G401.6 (cell line): ENCODE data around the gene IFITM5.

Experiments used
- FAIRE-seq: peaks from 2 replicates; lab custom pipeline; 2012; peaks lifted over from hg19 to GRCh38; lab: Jason Lieb, UNC

The IFITM5 gene

GRCh38 chr11:259413-259812 is 39.9 kb downstream of the IFITM5 start:
- FAIRE-seq, result no peak

GRCh38 chr11:257766-258493 is 41.4 kb downstream of the IFITM5 start:
- FAIRE-seq, result no peak

DNA sequence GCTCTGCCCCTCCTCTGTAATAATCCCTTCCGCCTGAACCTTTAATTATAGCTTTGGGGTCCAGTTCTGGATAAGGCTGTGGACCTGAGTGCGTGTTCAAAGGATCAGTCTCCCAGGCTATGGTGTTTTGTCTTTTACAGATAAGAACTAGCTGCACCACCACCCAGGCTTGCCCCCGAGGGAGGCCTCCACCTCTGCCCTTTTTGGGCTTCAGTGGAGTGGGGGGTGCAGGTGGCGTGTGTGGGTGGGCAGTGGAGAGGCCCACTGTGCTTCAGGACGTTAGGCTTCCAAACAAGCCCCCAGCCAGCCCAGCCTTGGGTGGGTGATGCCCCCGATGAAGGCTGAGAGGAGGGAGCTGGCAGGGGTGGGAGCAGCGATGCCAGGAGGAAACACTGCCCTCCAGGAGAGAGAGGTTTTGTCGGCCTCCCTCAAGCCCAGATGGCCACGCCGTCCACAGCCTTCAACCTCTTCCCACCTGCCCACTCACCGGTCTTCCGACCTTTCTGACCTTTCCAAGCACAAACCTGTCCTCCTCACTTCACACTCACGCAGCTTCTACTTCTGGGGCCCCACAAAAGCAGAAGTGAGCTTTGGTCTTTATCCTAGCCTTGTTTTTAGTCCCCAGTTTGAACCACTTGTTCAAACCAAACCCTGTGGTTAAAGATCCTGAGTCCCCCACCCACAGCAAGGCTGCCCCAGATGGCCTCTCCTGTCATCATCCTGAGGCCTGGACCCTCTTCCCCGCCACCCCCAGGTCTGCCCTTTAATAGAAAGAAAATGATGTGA is 42.2 kb downstream of the IFITM5 start:
- FAIRE-seq, result no peak

DNA sequence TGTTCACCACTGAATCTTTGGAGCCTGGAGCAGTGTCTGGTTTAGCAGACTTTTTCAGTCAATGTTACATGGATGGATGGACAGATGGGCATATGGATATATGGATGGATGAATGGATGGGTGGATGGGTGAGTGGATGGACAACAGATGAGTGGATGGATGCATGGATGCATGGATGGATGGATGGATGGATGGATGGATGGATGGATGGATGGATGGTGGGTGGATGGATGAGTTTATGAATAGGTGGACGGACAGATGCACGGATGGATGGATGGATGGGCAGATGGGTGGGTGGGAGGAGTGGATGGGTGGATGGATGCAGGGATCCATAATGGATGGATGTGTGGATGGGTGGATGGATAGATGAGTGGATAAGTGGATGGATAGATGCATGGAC is 43.5 kb downstream of the IFITM5 start:
- no peak for FAIRE-seq

- peak; percentile 33 for FAIRE-seq
These were observed 44.1 kb downstream of the IFITM5 start for GRCh38 chr11:255176-255575.

DNA sequence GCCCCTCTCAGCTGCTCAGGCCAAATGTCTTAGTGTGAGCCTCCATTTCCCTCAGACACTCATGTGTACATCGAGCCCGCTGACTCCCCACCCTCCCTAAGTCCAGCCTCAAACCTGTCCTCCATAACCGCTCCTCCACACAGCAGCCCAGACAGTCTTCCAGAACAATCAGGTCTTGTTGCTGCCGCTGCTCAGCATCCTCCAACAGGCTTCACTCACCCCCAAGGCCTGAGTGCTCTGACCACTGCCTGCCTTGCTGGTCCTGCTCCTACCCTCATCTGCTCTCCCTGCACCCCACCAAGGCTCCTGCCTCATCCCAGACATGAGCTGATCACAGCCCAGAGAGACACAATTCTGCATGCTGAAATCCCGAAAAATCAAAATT is 45.4 kb downstream of the IFITM5 start:
- FAIRE-seq, result no peak

DNA sequence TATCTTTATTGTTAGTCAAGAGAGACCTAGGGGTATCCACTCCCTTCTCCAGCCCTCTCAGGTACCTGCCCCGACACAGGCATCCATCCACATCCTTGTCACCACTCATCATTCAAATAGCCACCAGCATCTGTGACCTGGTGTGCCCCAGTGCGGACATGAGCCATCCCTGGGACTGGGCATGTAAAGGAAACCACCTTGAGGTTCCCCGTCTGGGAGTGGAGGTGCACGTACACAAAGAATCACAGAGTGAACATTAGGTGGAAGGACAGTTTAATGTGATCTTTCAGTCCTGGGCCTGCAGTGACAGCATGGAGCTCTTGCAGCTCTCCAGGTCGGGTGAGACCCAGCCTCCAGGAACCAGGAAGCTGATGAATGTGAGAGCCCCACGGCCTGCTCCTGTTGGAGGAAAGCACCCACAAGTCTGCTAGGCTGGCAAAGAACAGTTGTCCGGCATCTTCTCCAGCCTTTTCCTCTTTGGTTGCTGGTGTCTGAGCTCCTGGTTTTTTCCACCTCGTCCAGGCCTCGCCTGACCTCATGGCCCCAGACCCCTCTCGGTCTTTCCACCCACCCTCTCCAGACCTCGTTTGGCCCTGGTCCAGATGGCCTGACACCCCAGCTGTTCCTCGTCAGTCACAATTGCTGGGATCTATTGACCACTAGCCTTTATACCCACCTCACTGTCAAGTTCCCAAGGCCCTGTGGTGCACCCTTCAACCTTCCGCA is 46.0 kb downstream of the IFITM5 start:
- no peak for FAIRE-seq

DNA sequence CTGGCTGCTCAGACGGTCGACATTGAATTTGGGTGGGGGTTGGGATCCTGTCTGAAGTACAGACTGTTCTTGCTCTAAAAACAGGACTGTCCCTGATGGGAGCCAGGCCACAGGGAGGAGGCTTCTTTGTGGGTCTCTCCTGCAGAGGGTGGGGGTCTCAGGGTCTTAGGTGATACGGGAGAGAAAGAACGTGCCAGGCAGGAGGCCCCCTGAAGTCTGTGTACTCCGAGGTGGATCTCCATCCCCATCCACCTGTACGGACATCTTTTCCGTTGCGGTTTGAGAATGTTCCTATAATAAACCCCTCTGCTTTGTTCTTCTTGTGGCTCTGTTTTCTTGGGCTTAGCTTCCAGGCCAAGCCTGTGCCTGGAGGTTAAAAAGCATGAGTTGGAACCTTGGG is 46.7 kb downstream of the IFITM5 start:
- FAIRE-seq, result no peak

DNA sequence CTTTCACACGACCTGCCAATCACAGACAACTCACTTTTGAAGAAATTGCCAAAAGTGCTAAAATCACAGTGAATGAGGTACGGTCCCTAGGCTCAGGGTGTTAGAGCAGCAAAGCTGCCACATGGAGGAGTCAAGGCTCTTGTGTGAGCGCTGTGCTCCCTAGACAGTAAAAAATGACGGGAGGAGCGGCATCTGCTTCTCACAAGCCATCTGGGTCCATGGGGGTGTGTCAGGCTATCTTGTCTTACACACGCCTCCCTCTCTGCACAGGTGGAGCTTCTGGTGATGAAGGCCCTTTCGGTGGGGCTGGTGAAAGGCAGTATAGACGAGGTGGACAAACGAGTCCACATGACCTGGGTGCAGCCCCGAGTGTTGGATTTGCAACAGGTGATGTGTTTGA is 47.8 kb downstream of the IFITM5 start:
- no peak for FAIRE-seq

- peak; percentile 92 for FAIRE-seq
These were observed 48.5 kb downstream of the IFITM5 start for GRCh38 chr11:250740-251299.

DNA sequence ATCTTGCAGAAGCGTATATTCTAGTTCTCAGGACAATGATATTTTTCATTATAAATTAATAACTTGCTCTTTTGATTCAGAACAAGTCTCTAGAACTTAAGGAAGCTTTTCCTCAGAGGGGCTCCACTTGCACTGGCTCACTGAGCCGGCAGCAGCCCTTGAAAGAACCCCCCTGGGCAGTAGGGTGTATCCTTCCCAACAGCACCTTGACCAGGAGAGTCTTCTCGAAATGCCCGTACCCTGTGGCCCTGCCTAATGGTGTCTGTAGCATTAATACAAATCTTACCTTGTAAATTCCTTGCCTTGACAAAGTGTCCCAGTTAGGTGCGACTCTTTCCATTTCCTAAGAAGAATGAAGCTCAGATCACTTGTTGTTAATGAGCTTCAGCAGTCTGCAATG is 49.1 kb downstream of the IFITM5 start:
- FAIRE-seq, result no peak

DNA sequence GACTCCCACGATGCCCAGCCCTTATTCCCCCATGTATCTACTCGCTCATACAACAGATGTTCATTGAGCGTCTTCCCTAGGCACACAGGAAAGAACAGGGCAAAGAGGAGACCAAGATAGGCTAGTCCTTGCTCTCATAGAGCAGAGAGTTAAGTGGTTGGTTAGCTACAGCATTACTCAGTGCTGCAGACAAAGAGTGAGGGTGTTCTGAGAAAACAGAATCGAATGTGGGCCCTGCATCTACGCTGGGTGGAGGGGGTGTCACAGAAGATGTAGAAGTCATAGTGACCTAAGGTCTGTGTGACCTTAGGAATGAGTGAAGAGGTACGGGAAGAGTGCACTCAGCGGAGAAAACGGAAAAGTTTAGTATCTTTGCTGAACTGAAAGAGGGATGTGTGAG is 50.3 kb downstream of the IFITM5 start:
- FAIRE-seq, result no peak
